AG04450 (cell line): ENCODE data around the gene B9D1. TPM values are rescaled to one million over a fixed set of nuclear protein-coding genes. Genes with fewer than 3 reads are reported as not detected.
"Not testable (repeated sequence)": the region's sequence is repeated elsewhere in the genome, so short reads cannot be mapped to it uniquely, and the experiment has no call there.

Experiments
- CTCF ChIA-PET: fragments of 300-600, 350-600 bp; formaldehyde crosslinking; extraction: SDS; loops from one replicate; lab custom pipeline; 2022; ENCODE audit warnings: antibody characterized with exemption, inconsistent platforms; lab: Charles Lee
- POLR2A ChIA-PET: fragments of 350-600 bp; formaldehyde crosslinking; extraction: SDS; loops from one replicate; lab custom pipeline; 2021; ENCODE audit warnings: antibody characterized with exemption, inconsistent platforms; lab: Yijun Ruan, JAX
- DNase-seq: peaks from one replicate; pipeline ENCODE4 v3.0.0-alpha.2; 2011; ENCODE audit warnings: low read depth, low spot score
- H3K27ac ChIP-seq: one replicate; pipeline ENCODE4 v1.5.1; 2012; ENCODE audit warnings: low read depth, low read length, control low read depth
- H3K27me3 ChIP-seq: one replicate; pipeline ENCODE4 v1.6.0; 2012; ENCODE audit warnings: low read length; ENCODE audit not compliant: control insufficient read depth, insufficient read depth
- H3K4me3 ChIP-seq: 2 replicates; pipeline ENCODE4 v1.5.1; 2011; ENCODE audit warnings: mild to moderate bottlenecking, low read depth, low read length, control low read depth
- H3K9me3 ChIP-seq: 2 replicates; pipeline ENCODE4 v1.5.1; 2012; ENCODE audit warnings: low read length; ENCODE audit not compliant: control insufficient read depth, insufficient read depth
- polyA plus RNA-seq: library from polyadenylated mRNA; depleted of rRNA; stranded (reverse); fragments of >200 nt; gene quantifications from 2 replicates; pipeline ENCODE4 v1.2.3, GENCODE V29; 2011
- TF ChIP-seq, protein P1 (sequence below): IDR thresholded peaks from 2 replicates; pipeline ENCODE4 v1.5.1; 2011; ENCODE audit warnings: low read depth, low read length, control low read depth, inconsistent platforms

Gene B9D1
- polyA plus RNA-seq, 1 experiment: 35.2 TPM

DNA sequence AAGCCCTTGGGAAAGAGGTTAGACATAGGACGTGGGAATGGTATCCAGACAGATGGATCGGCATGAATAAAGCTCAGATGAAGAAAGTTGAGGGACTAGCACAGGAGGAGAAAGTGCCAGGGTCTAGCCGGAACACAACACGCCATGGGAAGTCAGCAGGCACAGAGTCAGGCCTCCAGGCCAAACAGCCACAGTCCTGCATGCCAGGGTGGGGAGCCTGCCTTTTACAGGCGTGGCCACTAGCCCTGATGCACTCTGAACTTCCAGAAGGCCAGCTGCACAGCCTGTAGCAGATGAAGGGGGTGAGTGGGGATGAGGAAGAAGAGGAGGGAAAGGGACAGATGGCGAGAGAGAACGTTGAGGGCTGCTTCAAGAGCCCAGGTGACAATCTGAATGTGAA, 5.2 kb downstream of the B9D1 start:
- Histone ChIP-seq H3K27me3 (no peaks in the 10 kb centered on the region), H3K9me3 (no peaks in the 10 kb centered on the region), H3K27ac (no peak overlapping the region), H3K4me3 (no peak overlapping the region)
- TF ChIP-seq, protein P1, sequence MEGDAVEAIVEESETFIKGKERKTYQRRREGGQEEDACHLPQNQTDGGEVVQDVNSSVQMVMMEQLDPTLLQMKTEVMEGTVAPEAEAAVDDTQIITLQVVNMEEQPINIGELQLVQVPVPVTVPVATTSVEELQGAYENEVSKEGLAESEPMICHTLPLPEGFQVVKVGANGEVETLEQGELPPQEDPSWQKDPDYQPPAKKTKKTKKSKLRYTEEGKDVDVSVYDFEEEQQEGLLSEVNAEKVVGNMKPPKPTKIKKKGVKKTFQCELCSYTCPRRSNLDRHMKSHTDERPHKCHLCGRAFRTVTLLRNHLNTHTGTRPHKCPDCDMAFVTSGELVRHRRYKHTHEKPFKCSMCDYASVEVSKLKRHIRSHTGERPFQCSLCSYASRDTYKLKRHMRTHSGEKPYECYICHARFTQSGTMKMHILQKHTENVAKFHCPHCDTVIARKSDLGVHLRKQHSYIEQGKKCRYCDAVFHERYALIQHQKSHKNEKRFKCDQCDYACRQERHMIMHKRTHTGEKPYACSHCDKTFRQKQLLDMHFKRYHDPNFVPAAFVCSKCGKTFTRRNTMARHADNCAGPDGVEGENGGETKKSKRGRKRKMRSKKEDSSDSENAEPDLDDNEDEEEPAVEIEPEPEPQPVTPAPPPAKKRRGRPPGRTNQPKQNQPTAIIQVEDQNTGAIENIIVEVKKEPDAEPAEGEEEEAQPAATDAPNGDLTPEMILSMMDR: no peak
- POLR2A ChIA-PET: no interaction called here
- CTCF ChIA-PET: no interaction called here
- no peak for DNase-seq

DNA sequence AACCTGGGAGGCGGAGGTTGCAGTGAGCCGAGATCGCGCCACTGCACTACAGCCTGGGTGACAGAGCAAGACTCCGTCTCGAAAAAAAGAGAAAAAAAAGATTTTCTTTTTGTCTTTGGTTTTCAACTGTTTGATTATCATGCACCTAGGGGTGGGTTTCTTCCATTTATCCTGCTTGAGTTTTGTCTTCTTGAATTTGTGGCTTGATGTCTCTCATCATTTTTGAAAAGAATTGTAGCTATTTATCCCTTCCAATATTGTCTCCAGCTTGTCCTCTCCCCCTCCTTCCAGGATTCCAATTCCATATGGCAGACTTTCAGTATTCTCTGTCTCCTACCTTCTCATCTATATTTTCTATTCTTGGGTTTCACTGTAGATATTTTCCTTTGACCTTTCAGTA, 7.8 kb downstream of the B9D1 start:
- CTCF ChIA-PET: interaction anchor here (1.5 to 2.3 kb wide), 5 partner anchors 8 to 412 kb away, joined by 6 to 17 read pairs (median 10); partner anchors contain the start of genes B9D1 and MAPK7
- Histone ChIP-seq H3K9me3 (no peaks in the 10 kb centered on the region), H3K27ac (no peak overlapping the region), H3K4me3 (no peak overlapping the region), H3K27me3 (no peaks in the 10 kb centered on the region)
- TF ChIP-seq, protein P1: no peak
- DNase-seq: no peak
- POLR2A ChIA-PET: interaction anchor here (0.7 to 2.0 kb wide), 6 partner anchors 12 to 32 kb away, joined by 3 to 14 read pairs (median 4); partner anchors contain the start of genes MAPK7 and MFAP4

DNA sequence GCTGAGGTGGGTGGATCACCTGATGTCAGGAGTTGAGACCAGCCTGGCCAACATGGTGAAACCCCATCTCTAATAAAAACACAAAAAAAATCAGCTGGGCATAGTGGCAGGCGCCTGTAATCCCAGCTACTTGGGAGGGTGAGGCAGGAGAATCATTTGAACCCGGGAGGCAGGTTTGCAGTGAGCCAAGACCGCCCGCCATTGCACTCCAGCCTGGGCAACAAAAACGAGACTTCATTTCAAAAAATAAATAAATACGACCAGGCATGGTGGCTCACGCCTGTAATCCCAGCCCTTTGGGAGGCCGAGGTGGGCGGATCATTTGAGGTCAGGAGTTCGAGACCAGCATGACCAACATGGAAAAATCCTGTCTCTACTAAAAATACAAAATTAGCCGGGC, 9.1 kb downstream of the B9D1 start:
- not testable (repeated sequence) for H3K27ac ChIP-seq, H3K27me3 ChIP-seq, H3K4me3 ChIP-seq, H3K9me3 ChIP-seq, DNase-seq
- CTCF ChIA-PET: interaction anchor here (0.9 to 2.3 kb wide), 5 partner anchors 9 to 413 kb away, joined by 3 to 17 read pairs (median 7); partner anchors contain the start of genes B9D1 and MAPK7
- POLR2A ChIA-PET: interaction anchor here (1.2 to 2.0 kb wide), 3 partner anchors 11 to 33 kb away, joined by 4 to 14 read pairs (median 5); partner anchors contain the start of genes MAPK7 and MFAP4

DNA sequence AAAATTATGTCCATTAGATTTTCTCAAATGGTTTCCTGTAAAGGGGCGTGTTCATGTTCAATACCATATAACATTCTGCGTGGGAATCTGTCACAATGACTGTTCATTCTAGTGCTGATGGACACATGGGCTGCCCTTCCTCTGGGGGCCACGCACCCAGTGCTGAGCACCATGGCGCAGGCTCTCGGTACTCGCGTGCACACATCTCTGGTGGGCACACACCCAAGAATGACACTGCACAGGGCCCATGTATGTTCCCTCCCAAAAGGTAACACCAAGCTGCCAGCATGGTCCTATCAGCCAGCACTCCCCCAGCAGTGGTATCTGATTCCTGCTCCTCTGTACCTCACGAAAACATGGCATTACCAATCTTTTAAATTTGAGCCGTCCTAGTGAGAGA, 13.7 kb downstream of the B9D1 start:
- H3K4me3 ChIP-seq: no peak overlapping the region
- ChIA-PET POLR2A (no interaction called here), CTCF (interaction anchor here (0.7 kb wide), 1 partner anchor 417 kb away, joined by 5 read pairs; no protein-coding TSS in a partner anchor)
- H3K9me3 ChIP-seq: no peaks in the 10 kb centered on the region; the same call in 1 of the 2 replicates
- DNase-seq: no peak
- H3K27me3 ChIP-seq: no peaks in the 10 kb centered on the region
- TF ChIP-seq, protein P1: no peak
- H3K27ac ChIP-seq: no peak overlapping the region

DNA sequence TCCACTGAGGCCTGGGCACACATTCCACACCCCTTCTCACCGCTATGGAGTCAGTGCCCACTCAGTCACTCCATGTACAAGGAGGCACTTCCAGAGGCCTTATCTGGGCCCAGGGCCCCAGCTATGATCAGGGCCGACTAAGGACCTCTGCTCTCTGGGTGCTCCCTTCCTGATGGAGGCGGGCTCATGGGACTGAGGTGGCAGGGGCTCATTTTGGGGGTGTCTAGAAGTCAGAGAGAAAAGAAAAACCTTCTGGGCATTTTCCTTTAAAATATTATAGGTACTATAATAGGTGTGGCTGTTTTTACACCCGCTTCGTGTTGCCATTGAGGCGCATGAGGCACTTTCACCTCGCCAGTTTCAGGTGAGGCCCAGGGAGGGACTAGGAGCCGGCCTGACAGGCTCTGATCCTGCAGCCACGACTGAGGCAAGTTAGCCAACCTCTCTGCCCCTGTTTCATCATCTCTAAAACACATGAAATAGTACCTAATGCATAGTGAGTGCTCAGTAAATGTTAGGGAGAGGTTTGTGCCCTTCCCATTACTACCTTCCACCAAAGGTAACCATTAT, 14.4 kb downstream of the B9D1 start:
- H3K27ac ChIP-seq: no peak overlapping the region
- no peak for DNase-seq
- ChIA-PET CTCF (no interaction called here), POLR2A (no interaction called here)
- H3K9me3 ChIP-seq: no peaks in the 10 kb centered on the region; the same call in 1 of the 2 replicates
- H3K27me3 ChIP-seq: no peaks in the 10 kb centered on the region
- TF ChIP-seq, protein P1: no peak
- no peak overlapping the region for H3K4me3 ChIP-seq
